Middle frontal gyrus (tissue), 1 donor: Measurements from ENCODE around the gene TAPBPL.
"Not testable (repeated sequence)": the region's sequence is repeated elsewhere in the genome, so short reads cannot be mapped to it uniquely, and the experiment has no call there.

Source experiments
- DNase-seq: peaks from one replicate; pipeline ENCODE4 v3.0.0-alpha.2; 2015; ENCODE audit warnings: low spot score; ENCODE audit errors: extremely low spot score

TAPBPL gene

GRCh38 chr12:6451348-6452244 is at the start of gene TAPBPL:
Gene TAPBPL (plus strand): TSS chr12:6452042. CDS start chr12:6452249, 207 bp downstream.
- peak; percentile 89 for DNase-seq

DNA sequence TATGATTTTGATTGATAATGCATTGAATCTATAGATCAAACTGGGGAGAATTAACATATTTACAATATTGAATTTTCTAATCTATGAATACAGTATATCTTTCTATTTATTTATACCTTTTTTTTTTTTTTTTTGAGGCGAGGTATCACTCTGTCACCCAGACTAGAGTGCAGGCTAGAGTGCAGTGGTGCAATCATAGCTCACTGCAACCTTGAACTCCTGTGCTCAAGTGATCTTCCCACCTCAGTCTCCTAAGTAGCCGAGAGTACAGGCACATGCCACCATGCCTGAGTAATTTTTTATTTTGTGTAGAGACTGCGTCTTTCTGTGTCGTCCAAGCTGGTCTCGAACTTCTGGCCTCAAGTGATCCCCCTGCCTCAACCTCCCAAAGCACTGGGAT is 47.5 kb upstream of the TAPBPL start:
- no peak for DNase-seq

GRCh38 chr12:6405963-6406362 is 45.9 kb upstream of the TAPBPL start:
- DNase-seq: no peak

DNA sequence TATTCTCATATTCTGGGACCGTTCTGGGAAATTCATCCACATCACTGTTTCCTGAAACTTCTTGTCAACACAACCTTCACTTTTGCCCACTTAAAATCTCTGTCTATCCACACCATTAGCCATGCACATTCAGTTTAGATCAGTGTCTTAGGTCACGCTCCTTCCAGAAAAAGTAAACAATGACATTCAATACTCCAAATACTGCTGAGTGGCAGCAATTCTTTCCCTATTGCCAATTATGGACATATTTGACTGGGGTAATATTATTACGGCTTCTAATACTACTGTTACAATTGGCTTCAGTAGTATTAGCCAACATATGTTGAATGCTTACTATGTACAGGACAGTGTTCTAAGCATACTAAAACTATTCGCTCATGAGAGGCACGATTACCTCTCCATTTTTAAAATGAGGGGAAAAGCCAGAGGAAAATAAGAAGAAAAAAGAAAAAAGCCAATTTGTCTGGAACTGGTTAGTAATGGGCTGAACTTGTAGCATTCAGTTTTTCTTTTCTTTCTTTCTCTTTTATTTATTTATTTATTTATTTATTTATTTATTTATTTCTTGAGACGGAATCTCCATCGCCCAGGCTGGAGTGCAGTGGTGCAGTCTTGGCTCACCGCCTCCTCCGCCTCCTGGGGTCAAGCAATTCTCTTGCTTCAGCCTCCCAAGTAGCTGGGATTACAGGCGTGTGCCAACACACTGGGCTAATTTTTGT is 44.4 kb upstream of the TAPBPL start:
- DNase-seq: no peak

DNA sequence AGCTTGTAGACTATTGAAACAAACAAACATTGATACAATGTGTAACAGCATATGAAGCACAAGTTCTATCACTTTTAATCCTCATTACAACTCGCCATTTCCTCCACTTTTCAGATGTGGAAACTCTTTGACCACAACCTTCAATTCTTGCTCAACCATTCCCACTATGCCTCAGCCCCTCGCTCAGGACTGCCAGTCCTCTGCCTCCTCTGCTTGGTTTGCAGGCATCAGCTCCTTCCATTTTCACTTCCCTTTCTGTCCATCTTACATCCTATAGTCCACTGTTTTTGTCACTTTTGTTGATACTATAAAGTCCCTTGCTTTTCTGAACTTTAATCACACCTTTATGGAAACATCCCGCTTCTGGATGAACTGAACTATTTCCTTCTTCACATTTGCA is 35.2 kb upstream of the TAPBPL start:
- DNase-seq: no peak

DNA sequence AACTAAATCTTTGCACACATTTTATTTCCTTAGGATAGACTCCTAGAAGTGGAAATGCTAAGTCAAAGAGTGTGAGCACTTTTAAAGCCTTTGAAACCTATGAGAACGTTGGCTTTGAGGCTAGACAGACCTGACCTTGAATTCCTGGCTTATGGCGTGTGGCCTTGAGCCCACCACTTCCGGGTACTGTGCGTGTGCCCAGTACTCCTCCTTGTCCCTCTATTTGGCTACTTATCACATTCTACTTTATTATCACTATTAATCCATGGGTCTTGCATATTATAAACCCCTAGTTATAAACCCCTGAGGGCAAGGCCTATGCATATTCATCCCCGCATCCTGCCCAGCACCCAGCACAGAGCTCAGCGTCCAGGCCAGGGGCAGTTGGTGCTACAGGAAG is 33.0 kb upstream of the TAPBPL start:
- no peak for DNase-seq

GRCh38 chr12:6420364-6420763 is 31.5 kb upstream of the TAPBPL start:
- no peak for DNase-seq

DNA sequence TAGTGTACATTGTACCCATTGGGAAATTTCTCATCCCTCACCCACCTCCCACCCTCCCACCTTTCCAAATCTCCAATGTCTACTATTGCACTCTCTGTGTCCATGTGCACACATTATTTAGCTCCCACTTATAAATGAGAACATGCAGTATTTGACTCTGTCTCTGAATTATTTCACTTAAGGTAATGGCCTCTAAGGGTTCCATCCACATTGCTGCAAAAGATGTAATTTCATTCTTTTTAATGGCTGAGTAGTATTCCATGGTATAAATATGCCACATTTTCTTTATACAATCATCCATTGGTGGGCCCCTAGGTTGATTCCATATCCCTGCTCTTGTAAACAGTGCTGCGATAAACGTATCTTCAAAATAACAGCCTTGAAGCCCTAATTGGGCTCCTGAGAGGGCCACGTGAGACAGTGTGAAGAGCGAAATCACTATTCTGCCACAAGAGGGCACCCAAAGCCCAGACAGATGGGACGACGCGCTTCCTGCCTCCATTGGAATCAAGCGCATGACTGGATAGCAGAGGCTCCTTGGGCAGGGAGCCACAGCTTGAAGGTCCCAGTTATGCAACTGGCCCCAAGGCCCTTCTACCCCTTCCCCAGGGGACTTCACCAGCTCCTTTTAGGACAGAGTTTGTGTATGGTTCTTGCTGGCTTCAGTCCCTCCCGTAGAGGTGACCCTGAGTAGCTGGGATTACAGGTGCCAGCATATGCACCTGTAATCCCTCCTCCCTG is 28.4 kb upstream of the TAPBPL start:
- peak; percentile 64 for DNase-seq

- DNase-seq: no peak
Measured at GRCh38 chr12:6424008-6424347, 27.9 kb upstream of the TAPBPL start.

DNA sequence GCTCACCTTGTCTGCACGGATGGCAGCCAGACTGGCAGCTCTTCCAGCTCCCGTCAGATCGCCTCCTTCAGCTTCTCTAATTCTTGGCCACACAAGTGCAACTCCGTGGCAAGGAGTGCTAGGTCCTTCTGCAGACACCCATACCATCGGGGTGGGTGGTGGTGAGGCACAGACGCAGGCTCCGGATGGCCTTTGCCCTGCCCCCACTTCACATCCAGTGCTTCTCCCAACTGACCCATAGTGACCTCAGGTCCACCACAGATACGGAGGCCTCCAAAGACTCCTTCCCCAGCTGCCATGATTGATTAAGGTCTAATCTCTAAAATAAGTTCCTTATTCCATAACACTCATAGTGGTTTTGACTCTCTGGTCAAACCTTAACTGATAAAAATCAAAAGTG is 27.0 kb upstream of the TAPBPL start:
- no peak for DNase-seq

DNA sequence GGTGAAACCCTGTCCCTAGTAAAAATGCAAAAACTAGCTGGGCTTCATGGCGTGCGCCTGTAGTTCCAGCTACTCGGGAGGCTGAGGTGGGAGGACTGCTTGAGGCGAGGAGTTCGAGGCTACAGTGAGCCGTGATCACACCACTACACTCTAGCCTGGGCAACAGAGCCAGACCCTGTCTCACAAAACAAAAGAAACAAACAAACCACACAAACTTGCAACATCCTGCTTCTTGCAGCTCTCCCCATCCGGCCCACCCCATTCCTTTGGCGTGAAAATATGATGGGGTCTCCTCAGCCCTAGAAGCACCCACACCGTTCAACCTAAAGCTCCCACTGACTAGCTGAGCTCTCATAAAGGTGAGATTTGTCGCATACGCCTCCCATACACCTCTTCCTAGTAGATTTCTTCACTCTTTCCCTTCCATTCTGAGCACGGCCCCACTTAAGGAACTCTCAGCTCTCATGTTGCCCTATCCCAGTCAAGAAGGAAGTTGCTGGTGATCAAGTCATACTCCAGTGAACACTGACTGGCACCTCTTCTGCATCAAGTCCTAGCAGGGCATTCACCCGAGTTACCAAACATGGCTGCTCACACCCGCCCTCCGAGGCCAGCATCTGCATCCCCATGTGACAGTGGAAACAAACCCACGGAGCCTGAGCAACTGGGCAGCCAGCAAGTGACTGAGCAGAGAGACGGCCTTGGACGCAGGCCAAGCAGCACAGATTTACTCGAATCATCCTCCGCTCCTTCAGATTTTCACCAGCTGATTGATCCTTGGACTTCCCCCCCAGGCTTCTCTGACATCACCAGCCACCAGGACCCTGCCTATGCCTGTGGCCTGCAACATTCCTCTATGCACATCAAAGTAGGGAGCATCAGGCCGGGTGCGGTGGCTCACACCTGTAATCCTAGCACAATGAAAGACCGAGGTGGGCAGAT is 26.0 kb upstream of the TAPBPL start:
- DNase-seq: no peak

GRCh38 chr12:6426882-6427671 is 24.8 kb upstream of the TAPBPL start:
- DNase-seq: no peak

- DNase-seq: not testable (repeated sequence)
Measured at GRCh38 chr12:6427796-6428195, 24.0 kb upstream of the TAPBPL start.

DNA sequence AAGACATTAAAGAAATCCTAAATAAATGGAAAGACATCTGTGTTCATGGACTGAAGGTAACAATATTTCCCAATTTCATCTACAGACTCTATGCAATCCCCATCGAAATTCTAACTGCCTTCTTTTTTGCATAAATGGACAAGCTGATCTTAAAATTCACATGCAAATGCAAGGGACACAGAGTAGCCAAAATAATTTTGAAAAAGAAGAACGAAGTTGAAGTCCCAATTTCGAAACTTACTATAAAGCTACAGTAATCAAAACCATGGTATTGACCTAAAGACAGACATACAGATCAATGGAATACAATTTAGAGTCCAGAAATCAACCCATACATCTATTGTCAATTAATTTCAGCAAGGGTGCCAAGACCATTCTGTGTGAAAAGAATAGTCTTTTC is 23.5 kb upstream of the TAPBPL start:
- DNase-seq: no peak

DNA sequence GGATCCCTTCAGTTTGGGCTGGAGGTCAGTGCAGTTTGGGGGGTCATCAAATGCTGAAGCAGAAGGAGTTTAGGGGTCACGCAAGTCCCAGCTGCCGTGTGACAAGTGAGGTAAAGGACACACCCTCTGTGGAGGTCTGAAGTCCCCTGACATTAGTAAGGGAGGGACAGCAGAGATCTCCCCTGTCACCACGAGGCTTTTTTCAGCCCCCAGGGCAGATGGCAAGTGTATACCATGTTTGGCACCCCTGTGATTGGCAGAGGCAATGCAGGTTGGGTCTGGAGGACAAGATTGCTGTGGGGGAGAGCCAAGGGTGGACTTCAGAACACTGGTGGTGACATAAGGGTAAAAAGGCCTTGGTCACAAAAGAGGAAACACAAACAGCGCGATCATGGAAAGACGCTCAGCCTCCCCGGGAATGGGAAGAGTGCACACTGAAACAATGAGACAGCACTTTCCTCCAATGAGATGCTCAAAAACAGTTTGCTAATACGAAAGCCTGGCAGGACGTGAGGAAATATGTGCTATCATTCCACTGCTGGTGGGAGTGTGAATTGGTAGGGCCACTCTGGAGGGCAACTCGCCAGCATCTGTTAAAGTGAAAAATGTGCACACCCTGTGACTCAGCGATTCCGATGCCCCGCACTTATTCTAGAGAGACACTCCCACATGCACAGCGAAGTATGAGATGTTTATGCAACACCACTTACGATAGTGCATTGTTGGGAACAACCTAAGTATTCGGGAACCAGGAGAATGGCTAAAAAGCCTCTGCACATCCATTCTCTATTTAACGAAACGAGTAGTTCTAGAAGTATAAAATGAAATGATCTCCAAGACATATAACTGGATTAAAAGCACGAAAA is 21.5 kb upstream of the TAPBPL start:
- peak; percentile 32 for DNase-seq

GRCh38 chr12:6432991-6433390 is 18.9 kb upstream of the TAPBPL start:
- DNase-seq: no peak

DNA sequence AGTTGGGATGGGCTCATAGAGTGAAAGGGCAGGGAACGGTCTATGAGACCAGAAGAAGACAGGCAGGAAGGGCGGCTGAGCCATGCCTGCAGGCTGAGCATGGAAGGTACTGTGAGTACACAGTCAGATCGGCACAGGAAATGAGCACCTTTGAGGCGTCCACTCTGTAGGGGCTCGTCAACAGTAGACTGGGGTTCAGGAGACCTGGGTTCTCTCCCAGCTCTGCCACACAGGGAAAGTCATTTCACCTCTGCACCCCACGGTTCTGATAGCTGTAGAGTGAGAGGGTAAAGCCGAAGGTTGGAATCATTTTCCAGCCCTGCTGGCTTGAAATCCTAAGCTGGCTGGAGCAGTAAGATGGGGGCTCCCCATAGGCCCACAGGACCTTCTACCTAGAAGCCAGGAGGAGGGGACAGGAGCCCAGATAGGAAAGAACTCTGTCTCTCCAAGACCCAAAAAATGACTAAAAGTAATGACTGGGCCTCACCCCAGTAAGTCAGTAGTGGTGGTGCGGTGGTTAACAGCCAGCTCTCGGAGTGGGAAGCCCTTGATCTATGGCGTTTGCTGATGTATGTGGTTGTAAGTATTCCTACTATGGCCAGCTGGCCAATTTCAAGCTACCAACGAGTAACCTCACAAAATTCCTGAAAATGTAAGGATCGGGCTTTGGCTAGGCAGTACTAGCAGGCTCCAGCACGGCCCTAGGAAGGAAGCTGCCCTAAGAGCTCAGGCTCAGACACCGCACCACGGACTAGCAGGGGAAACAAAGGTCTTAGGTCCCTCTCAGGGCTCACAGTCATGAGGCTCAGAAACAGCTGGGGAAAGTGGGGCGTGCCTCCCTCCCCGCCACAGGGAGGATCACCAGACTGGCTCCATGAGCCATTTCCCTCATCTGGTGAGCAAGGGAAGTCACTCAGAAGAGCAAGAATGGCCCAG is 17.4 kb upstream of the TAPBPL start:
- no peak for DNase-seq
